GDM1 (cell line): ENCODE results near the gene CEP192.
"Not testable (repeated sequence)": the region's sequence is repeated elsewhere in the genome, so short reads cannot be mapped to it uniquely, and the experiment has no call there.

ENCODE experiments used
- DNase-seq: peaks from one replicate; lab custom pipeline; 2025; lab: John Stamatoyannopoulos, UW

Gene CEP192

DNA sequence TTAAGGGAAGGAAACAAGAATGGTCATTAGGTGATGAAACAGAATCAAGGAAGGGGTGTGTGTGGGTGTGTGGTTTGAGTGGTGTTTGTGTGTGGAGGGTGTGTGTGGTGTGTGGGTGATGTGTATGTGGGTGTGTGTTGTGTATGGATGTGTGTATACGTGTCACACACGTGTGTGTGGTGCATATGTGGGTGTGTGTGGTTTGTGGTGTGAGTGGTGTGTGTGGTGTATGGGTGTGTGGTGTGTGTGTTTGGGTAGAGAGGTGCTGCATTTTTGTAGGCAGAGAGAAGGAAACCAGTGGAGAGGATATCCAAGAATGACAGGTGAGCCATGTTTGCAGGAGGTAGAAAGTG is 1.1 kb upstream of the CEP192 start:
- no peak for DNase-seq

DNA sequence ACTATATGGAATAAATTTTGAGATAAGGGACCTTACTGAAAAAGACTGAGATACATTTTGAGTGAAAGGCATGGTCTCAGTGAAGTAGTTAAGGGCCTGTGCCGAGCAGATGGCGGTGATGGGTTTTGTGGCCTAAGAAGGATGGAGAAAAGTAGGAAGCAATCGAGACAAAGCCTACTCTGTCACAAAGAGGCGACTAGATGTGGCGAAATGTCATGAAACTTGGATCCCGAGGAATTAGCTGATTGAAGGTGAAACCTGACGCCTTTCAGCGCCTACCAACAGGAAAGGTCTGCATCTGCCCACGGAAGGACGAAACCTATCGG is 558 bp upstream of the CEP192 start:
- DNase-seq: no peak

DNA sequence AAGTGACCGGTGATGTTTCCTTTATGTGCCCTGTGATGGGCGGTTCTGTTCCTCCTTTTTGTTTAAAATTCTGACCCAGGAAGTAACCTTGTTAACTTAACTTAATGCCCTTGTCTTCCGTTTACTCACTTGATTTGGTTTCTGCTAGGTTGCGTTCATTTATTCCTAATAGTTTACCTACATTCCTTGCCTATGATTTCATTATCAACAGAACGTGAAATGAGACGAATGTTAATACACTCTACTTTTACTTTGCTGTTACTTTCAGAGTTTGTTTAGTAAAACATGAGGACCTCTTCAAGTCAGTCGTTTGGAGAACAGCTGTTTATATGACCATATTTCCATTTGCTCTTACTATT is 638 bp downstream of the CEP192 start:
- no peak for DNase-seq

DNA sequence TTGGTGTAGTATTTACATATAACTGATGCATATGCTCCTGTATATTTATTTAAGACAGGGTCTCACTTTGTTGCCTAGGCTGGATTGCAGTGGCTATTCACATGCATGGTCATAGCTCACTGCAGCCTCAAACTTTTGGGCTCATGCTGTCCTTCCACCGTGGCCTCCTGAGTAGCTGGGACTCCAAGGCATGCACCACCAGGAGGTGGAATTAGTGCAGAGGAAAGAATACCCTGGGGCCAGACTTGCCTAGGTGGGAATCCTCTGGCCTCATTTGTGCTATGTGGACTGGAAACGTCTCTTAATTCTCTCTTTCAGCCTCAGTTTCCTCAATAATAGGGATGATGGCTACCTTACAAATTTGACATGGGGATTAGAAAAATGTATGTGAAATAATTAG is 2.3 kb downstream of the CEP192 start:
- DNase-seq: no peak

DNA sequence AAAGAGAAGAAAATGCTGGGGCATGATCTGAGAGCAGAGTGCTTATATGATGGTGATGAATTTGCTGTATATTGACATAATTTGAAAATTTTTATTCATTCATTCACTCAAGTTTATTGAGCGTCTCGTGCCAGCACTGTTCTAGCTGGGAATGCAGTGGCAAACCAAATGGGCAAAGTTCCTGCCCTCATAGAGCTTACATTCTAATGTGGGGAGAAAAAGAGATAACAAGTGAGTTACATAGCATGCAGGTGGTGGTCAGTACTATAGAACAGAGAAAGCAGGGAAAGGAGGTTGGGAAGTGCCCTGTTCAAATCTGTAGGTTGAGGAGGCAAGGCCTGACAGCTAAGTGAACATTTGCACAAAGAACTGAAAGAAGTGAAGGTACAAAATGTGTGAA is 4.3 kb downstream of the CEP192 start:
- DNase-seq: no peak

DNA sequence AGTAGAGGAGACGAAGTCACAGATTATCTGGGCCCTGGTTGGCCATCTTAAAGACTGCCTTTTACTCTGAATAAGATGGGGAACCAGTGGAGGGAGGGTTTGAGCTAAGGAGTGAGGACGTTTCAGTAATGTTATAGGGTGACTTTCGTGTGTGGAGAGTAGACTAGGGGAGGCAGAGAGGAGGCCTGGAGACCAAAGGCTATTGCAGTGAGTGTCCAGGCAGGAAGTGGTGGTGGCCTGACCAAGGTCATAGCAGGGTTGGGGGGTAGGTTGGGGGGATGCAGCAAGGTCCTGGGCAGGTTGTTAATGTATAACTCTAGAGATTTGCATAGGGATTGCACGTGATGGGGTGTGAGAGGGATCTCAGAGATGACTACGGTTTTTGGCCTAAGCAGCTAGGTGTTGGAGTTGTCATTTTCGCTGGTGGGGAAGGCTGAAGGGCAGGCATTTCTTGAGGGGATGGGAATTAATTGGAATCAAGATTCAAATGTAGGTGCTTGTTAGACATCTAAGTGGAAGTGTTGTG is 4.9 kb downstream of the CEP192 start:
- DNase-seq: no peak

DNA sequence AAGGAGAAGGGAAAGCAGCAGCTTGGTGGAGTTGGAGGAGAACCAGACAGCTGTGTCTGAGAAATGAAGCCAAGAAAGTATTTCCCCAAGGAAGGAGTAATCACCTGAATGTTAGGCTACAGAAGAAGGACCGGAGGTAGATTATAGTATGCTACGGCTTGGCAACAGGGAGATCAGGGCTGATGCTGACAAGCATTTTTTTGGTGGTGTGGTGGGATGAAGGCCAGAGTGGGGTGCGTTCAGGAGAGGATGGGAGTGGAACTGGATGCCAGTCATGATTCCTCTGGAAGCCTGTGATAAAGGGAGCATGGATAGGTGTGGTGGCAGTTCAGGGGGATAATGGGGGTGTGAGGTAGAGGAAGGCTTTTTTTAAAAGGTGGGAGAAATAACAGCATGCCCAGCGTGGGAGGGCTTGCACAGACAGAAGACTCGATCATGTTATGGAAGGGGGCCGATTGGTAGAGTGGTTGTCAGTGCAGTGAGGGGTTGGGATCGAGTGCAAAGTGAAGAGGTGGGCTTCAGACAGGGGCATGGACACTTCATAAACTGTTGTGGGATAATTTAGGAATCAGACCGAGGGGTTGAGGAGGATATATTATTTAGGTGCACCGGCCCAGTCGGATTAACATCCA is 5.6 kb downstream of the CEP192 start:
- no peak for DNase-seq

DNA sequence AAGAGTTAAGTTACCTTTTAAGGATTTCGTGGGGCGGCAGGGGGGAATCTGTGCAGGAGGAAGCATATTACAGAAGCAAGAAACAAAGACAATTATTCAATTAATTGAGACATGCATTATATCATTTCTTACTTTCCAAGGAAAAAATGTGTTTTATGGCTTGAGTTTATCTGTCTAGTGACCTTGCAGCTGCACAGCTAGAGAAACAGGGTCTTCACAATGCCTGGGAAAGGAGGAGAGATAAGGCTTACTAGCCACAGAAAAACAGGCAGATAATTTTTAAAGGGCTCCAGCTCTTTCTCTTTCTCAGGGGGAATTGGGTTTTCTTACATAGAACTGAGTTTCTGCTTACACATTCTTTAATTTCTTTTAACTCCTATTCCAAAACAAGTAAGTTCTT is 6.2 kb downstream of the CEP192 start:
- not testable (repeated sequence) for DNase-seq

DNA sequence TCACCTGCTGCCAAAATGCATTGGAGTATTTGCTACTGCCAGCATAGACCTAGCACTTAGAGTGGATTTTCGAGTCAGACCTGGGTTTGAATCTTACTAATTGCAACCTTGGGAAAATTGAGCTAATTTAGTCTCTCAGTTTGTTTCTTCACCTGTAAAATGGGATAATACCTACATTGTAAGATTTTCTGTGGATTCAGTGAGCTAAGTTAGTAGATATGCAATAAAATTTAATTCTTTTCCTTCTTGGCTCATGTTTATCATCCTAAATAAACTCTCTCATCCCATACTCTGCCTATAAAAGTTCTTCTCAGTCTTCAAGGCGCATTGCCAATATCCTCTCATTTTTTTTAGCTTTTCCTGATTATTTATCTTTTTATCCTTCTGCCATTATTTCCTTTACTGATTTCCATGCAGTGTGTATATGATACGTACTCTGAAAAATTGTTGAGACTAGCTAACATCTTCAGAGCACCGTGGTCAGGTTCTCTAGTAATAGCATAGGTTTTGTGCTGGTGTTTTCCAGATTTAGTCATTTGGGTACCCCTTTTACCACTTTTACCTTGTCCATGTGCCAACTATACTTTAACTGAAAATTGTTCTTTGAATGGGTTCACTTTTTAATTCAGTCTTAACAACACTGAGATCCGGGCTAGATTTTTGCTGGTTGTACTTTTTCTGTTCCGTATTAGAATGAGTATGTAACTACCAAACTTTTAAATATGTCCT is 7.3 kb downstream of the CEP192 start:
- no peak for DNase-seq

DNA sequence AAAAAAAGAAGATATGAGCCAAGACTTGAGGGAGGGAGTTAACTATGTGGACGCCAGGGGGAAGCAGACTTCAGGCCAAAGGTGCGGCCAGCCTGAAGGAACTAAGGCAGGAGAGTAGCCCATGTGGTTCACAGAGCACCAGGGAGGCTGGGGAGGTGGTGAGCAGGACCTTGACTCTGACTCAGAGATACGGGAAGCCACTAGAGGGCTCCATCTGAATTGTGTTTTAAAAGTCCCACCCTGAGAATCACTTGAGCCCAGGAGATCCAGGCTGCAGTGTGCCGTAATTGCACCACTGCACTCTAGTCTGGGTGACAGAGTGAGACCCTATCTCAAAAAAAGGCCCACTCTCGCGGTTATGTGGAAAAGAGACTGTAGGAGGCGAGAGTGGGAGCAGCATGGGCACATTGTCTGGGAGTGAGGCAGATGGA is 12.3 kb downstream of the CEP192 start:
- peak; percentile 5 for DNase-seq

DNA sequence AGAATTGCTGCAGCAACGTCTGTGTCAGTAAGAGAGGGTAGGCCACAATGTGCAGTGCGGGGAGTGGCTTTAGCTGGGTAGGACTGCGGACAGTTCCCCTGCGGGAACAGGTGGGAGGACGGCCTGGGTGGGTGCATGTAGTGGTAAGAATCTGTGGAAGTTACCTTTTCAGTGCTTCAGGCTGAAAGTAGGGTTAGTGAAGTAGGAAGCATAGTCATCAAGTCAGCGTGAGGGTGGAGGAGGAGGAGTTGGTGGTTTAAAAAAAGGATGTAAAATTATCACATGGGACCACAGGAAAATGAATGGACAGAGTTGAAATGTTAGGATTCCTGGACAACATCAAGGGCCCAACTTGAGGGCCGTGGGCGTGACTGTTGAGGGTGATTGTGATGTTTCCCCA is 13.2 kb downstream of the CEP192 start:
- peak; percentile 3 for DNase-seq

DNA sequence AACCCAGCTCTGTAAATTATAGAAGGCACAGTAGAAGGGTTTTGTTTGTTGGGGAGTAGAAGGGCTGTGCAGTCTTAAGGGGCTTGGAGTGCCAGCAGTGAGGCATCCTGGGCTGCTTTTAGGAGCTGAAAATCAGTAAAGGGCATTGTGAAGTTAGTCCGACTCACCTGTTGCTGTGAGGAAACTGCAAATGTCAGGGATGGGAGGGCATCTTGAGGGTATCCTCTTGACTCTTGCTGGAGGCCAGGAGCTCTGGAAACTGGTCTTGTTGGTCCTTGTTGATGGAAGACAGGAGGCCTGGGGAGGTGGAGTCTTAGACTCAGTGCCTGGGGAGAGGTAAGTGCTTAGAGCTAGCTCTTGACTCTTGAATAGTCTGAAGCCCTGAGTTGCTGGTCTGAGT is 14.1 kb downstream of the CEP192 start:
- no peak for DNase-seq

DNA sequence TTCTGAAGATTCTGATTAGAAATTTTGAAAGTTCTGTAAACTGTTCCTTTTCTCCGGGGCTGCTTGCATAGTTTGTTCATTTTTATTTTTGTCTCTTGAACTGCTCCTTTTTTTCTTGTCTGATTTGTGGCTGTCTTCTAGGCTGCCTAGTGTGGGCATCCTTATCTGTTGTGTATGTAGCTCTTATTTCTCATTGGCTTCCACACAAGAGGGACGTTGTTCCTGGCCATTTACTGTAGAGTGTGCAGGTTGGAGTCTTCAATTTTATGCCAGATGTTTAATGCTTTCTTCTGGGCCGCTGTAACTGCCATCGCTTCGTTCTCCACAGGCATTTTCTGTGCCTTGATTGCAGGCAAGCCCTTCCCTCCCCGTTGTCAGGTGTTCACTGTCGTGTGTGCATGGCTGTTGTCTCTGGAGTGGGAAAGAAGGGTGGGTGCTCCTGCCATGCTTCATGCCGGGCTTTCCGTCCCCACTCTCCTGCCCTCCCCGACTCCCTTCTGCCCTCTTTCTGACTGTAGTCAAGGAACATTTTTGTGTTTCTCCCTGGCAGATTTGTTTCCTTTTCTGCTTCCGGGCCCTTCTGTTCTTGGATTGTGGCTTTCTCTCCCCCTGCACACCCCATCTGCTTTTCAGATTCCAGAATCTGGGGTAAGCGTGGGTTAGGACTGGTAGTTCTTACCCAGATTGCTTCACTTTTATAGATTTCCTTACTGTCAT is 15.5 kb downstream of the CEP192 start:
- no peak for DNase-seq

DNA sequence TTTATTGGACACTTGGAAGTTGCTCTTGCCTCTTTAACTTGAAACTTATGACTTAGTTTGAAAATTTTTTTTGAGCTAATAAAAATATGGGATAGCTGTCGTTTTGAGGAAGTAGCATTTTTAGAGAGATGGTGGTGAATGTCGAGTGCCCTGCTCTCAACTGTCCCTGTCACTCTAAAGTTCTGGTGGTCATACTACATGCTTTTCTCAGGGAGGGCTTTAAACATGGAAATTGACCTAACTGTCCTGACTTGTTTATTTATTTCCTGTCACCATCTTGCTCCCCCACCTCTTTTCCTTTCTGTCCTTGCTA is 16.0 kb downstream of the CEP192 start:
- DNase-seq: no peak

DNA sequence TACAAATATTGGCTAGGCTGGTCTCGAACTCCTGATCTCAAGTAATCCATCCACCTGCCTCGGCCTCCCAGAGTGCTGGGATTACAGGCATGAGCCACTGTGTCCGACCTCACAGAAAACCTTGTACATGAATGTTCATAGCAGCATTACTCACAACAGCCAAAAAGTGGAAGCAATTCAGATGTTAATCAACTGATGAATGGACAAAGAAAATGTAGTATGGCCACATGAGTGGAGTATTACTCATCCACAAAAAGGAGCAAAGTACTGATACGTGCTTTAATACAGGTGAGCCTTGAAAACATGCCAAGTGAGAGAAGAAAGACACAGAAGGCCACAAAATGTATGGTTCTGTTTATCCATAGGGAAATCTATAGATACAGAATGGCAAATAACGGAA is 20.6 kb downstream of the CEP192 start:
- DNase-seq: no peak

DNA sequence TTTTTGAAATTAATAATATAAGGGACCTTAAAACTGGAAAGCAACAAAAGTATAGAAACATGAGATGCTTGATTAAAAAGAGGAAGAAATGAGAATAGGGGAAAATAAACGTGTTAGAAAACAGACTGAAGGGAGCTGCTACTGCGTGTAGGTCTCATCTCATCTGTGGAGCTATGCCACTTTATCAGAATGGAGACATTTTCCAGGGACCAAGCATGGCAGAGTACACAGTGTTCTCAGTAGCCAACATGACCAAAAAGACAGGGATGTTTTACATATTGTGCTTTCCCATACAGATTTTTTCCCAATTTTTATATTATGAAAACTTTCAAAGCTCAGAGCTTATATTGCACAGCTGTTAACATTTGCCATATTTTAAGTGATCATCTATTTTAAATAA is 23.1 kb downstream of the CEP192 start:
- no peak for DNase-seq

DNA sequence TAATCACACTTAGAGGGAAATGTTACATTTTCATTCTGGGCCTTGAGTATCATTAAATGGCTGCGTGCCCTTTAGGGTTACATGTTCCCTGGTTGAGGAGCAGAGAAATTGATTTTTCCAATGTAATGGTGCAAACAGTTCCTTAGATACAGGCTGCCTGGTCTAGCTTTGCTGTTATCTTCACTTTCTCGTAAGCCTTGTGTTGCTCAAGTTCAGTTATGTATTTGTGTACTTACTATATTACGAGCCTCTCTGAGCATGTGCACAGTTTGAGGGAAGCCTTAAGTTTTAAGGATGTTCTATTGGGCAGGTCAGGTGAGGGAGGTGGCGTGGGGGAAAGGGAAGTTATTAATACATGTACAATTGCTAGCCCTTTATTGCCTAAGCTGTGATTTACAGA is 23.7 kb downstream of the CEP192 start:
- no peak for DNase-seq

DNA sequence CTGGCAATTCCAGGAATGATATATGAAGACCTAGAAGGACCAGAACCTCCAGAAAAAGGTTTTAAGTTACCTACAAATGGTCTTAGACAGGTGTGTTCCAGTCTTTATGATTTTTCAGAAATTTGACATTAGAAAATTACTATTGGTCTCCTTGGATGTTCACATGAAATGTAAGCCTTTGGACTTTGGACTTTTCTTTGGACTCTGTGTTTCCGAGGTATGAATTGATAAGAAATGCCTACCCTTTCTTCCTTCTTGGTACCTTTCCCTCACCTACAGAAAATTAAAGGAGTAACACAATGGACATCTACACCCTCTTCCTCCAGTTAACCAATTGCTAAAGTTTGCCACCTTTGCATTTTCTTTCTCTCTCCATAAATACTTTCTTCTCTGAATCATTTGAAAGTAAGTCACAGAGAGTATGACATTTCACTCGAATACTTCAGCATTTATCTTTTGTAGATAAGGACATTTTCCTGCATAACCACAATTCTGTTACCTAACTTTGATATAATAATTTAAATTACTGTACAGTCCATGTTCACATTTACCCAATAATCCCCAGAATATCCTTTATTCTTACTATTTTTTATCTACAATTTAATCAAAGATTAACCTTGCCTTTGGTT is 26.2 kb downstream of the CEP192 start:
- no peak for DNase-seq

DNA sequence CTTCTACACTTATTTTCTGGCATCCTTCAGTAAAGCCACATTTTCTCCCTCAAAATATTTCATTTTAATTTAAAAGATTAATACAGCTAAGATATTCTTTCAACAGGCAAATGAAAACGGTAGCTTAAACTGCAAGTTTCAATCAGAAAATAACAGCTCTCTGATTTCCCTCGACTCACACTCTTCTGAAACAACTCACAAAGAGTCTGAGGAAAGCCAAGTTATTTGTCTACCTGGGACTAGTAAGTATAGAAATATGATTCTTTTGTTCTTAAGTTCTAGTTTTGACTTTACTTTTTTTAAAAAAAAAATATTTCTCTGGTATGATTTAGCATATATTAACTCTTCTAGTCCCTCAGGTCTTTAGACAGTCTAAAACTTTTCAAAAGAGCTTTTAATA is 27.2 kb downstream of the CEP192 start:
- DNase-seq: no peak

DNA sequence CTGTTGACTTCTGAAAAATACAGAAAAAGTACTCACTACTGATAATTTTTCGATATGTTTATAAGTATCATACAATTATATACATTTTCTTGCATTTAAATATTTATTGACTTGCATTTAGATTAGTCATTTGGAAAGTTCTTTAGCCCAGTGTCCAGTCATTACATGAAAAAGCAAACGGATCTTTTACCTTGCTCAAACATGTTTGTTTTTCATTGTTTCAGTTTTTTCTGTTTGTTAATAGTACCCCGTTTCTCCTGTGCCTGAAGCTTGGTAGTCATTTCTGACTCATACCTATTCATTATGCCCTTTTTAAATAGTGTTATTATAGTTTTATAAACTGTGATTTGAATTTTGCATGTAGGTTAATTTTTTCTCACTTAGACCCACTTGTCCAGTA is 28.1 kb downstream of the CEP192 start:
- no peak for DNase-seq

DNA sequence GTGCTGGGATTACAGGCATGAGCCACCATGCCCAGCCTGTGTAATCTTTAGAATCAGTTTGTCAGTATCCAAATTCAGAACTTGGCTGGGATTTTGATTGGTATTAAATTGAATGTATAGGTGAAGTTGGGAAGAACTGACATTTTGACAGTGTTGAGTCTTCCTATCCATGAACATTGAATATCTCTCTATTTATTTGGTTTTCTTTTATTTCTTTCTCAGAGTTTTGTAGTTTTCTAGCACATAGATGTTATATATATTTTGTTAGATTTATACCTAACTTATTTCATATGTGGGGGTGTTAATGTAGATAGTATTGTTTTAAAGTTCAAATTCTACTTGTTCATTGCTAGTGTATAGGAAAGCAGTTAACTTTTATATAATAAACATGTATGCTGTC is 31.5 kb downstream of the CEP192 start:
- DNase-seq: no peak

DNA sequence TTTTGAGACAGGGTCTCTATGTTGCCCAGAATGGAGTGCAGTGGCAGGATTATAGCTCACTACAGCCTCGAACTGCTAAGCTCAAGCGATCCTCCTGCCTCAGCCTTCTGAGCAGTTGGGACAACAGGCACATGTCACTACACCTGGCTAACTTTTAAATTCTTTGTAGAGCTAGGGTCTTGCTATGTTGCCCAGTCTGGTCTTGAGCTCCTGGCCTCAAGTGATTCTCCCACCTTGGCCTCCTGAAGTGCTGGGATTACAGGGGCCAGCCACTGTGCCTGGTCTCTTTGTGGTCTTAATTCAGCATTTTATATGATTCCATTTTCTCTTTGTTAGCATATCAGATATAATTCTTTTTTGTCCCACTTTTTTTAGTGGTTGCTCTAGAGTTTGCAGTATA is 34.1 kb downstream of the CEP192 start:
- DNase-seq: no peak

DNA sequence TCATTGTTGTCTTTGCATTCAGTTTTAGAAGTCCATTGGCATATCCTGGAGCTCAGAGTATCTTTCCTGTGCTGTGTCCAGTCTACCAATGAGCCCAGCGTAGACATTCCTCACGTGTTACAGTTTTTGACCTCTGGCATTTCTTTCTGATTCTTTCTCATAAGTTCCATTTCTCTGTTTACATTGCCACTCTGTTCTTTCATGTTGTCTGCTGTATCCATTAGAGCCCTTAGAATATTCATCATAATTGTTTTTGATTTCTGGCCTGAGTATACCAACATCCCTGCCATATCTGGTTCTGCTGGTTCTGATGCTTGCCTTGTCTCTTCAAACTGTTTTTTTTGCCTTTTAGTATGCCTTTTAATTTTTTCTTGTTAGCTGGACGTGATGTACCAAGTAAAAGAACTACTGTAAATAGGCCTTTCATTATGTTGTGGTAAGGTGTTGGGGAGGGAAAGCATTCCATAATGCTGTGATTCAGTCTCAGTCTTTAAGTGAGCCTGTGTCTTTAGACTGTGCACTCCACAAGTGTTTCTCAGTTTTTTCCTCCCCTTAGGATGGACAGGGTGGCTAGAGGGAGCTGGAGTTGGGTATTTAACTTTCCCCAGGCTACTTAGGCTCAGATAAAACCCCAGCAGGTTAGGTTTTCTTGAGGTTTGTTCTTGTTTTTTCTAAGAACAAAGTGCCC is 35.6 kb downstream of the CEP192 start:
- DNase-seq: no peak
